HepG2 (cell line): Measurements from ENCODE around the gene AQP11. TPM values are rescaled to one million over a fixed set of nuclear protein-coding genes. Genes with fewer than 3 reads are reported as not detected.
A peak's percentile ranks its signal among the peaks of the same experiment; 100 is the strongest.

Source experiments
- ARNTL ChIP-seq: sonication (generic); formaldehyde crosslinking; IDR thresholded peaks from 2 replicates; pipeline ENCODE4 v1.4.0; 2020; ENCODE audit warnings: mild to moderate bottlenecking, missing genetic modification reagents
- CBX2 ChIP-seq, 2 experiments: fragments of 200-600 bp in 1 of 2; sonication (generic); formaldehyde crosslinking in 1 of 2; IDR thresholded peaks; 2 replicates each; pipeline versions ENCODE4 v1.7.0 to v1.8.1; 2018 to 2022; ENCODE audit warnings: low read depth in 2 of 2, low read length in 1 of 2, mild to moderate bottlenecking in 1 of 2, missing genetic modification reagents in 1 of 2
- E2F1 ChIP-seq: sonication (generic); formaldehyde crosslinking; IDR thresholded peaks from 2 replicates; pipeline ENCODE4 v1.5.0; 2020; ENCODE audit warnings: missing genetic modification reagents
- EP300 ChIP-seq, 3 experiments: sonication (generic) in 1 of 3; formaldehyde crosslinking in 1 of 3; IDR thresholded peaks; 2 replicates each; pipeline versions ENCODE4 v1.5.1 to v1.6.1; 2011 to 2020; ENCODE audit warnings: low read depth in 2 of 3, low read length in 2 of 3, borderline replicate concordance in 1 of 3, improper control_type of control experiment in 1 of 3, mild to moderate bottlenecking in 1 of 3, missing genetic modification reagents in 1 of 3, moderate library complexity in 1 of 3
- GPBP1L1 ChIP-seq: sonication (generic); formaldehyde crosslinking; IDR thresholded peaks from 2 replicates; pipeline ENCODE4 v1.5.0; 2020; ENCODE audit warnings: mild to moderate bottlenecking, missing genetic modification reagents
- GTF2F1 ChIP-seq: fragments of 150-350 bp; IDR thresholded peaks from 2 replicates; pipeline ENCODE4 v1.6.1; 2014; ENCODE audit warnings: low read length
- HDAC6 ChIP-seq: fragments of 200-600 bp; sonication (generic); IDR thresholded peaks from 2 replicates; pipeline ENCODE4 v1.7.0; 2017; ENCODE audit warnings: mild to moderate bottlenecking, antibody characterized with exemption, low read length, low read depth
- JDP2 ChIP-seq: sonication (generic); formaldehyde crosslinking; IDR thresholded peaks from 2 replicates; pipeline ENCODE4 v1.8.1; 2022; ENCODE audit warnings: missing genetic modification reagents, borderline replicate concordance
- MED8 ChIP-seq: sonication (generic); formaldehyde crosslinking; IDR thresholded peaks from 2 replicates; pipeline ENCODE4 v1.8.1; 2023; ENCODE audit warnings: mild to moderate bottlenecking, missing genetic modification reagents; ENCODE audit not compliant: insufficient replicate concordance
- NFATC3 ChIP-seq: sonication (generic); formaldehyde crosslinking; IDR thresholded peaks from 2 replicates; pipeline ENCODE4 v1.5.1; 2020; ENCODE audit warnings: mild to moderate bottlenecking, missing genetic modification reagents
- NFYC ChIP-seq: IDR thresholded peaks from 2 replicates; pipeline ENCODE4 v1.6.1; 2016; ENCODE audit warnings: missing genetic modification reagents, missing compliant biosample characterization
- PHF20 ChIP-seq: sonication (generic); formaldehyde crosslinking; IDR thresholded peaks from 2 replicates; pipeline ENCODE4 v1.5.0; 2020; ENCODE audit warnings: mild to moderate bottlenecking, missing genetic modification reagents
- SALL2 ChIP-seq: sonication (generic); formaldehyde crosslinking; IDR thresholded peaks from 2 replicates; pipeline ENCODE4 v1.8.1; 2023; ENCODE audit warnings: mild to moderate bottlenecking, missing genetic modification reagents, inconsistent platforms
- SRF ChIP-seq: IDR thresholded peaks from 2 replicates; pipeline ENCODE4 v1.6.1; 2011; ENCODE audit warnings: mild to moderate bottlenecking, low read depth, low read length, moderate library complexity
- ZNF10 ChIP-seq: sonication (generic); formaldehyde crosslinking; IDR thresholded peaks from 2 replicates; pipeline ENCODE4 v1.4.0; 2020; ENCODE audit warnings: mild to moderate bottlenecking, low read depth, missing genetic modification reagents, borderline replicate concordance
- ZNF282 ChIP-seq: fragments of 450-650 bp; IDR thresholded peaks from 2 replicates; pipeline ENCODE4 v1.6.1; 2018; ENCODE audit not compliant: partially characterized antibody
- ZNF326 ChIP-seq: sonication (generic); formaldehyde crosslinking; IDR thresholded peaks from 2 replicates; pipeline ENCODE4 v1.4.0; 2020; ENCODE audit warnings: missing genetic modification reagents, borderline replicate concordance
- ZNF431 ChIP-seq: sonication (generic); formaldehyde crosslinking; IDR thresholded peaks from 2 replicates; pipeline ENCODE4 v1.9.0; 2022; ENCODE audit warnings: missing genetic modification reagents, low read depth, mild to moderate bottlenecking, borderline replicate concordance
- ZNF564 ChIP-seq: sonication (generic); formaldehyde crosslinking; IDR thresholded peaks from 2 replicates; pipeline ENCODE4 v1.8.1; 2023; ENCODE audit warnings: mild to moderate bottlenecking, missing genetic modification reagents
- ZXDC ChIP-seq: sonication (generic); formaldehyde crosslinking; IDR thresholded peaks from 2 replicates; pipeline ENCODE4 v1.5.0; 2020; ENCODE audit warnings: mild to moderate bottlenecking, missing genetic modification reagents
- polyA plus RNA-seq, 8 experiments: library from polyadenylated mRNA; depleted of rRNA in 3 of 8; stranded (reverse) in 7 of 8; unstranded in 1 of 8; fragments of >200 nt; fragmentation: Illumina TruSeq in 4 of 8; extraction: Trizol in 4 of 8; gene quantifications; 2 replicates each; pipeline versions ENCODE4 v1.2.1 to v1.2.3, GENCODE V29; 2011 to 2016; ENCODE audit warnings: low read depth in 4 of 8, missing spikeins in 1 of 8, mixed read lengths in 1 of 8; ENCODE audit not compliant: insufficient read depth in 1 of 8
- total RNA-seq, 5 experiments: library from RNA; depleted of rRNA; stranded (reverse); fragments of >200 nt; fragmentation: Illumina TruSeq; extraction: Trizol; gene quantifications; 2 replicates each; pipeline ENCODE4 v1.2.3, GENCODE V29; 2016; ENCODE audit warnings: low read depth in 1 of 5
- TF ChIP-seq, protein P1 (sequence below): IDR thresholded peaks from 2 replicates; pipeline ENCODE4 v1.6.1; 2016; ENCODE audit warnings: mild to moderate bottlenecking
- TF ChIP-seq, protein P2 (sequence below): IDR thresholded peaks from 2 replicates; pipeline ENCODE4 v1.6.1; 2016; ENCODE audit warnings: mild to moderate bottlenecking, missing biosample characterization, missing genetic modification reagents

AQP11 gene
- total and polyA plus RNA-seq, 2 of the 13 experiments (the other 11 are each of a cell fraction or from before 2014, with no cell fraction given), result 10.4 to 15.3 TPM

GRCh38 chr11:77589521-77590193, at the start of gene AQP11 (continued):
- TF ChIP-seq MED8 (CRISPR knock-in tag) (peak; percentile 77), JDP2 (CRISPR knock-in tag) (no peak; the same call in 1 of the 2 replicates), GTF2F1 (no peak), ZNF431 (CRISPR knock-in tag) (0 out of 2 replicates have a peak, but pooled peaks have one; percentile 33), ZNF564 (CRISPR knock-in tag) (no peak), ZNF10 (no peak; the same call in 1 of the 2 replicates), NFATC3 (peak; percentile 92), E2F1 (CRISPR knock-in tag) (no peak), ZXDC (CRISPR knock-in tag) (peak; percentile 87), PHF20 (CRISPR knock-in tag) (peak; percentile 58), ZNF326 (CRISPR knock-in tag) (no peak), NFYC (no peak), SRF (no peak), GPBP1L1 (CRISPR knock-in tag) (no peak), SALL2 (CRISPR knock-in tag) (no peak), EP300 (IDR thresholded peaks at IDR 0.05; ENCODE audit: low read depth in 2 of 2, low read length in 2 of 2) (peak in 1 of 2 experiments; percentile 65; a peak in 1 of 4 replicates), EP300 (CRISPR knock-in tag; IDR thresholded peaks at IDR 0.05; ENCODE audit: borderline replicate concordance) (no peak; the same call in 1 of the 2 replicates), HDAC6 (no peak), CBX2 (IDR thresholded peaks at IDR 0.05; ENCODE audit: low read depth, low read length) (no peak), CBX2 (CRISPR knock-in tag; IDR thresholded peaks at IDR 0.05; ENCODE audit: low read depth) (no peak), ARNTL (peak; percentile 51; the same call in 1 of the 2 replicates), ZNF282 (no peak)
- TF ChIP-seq, protein P1, sequence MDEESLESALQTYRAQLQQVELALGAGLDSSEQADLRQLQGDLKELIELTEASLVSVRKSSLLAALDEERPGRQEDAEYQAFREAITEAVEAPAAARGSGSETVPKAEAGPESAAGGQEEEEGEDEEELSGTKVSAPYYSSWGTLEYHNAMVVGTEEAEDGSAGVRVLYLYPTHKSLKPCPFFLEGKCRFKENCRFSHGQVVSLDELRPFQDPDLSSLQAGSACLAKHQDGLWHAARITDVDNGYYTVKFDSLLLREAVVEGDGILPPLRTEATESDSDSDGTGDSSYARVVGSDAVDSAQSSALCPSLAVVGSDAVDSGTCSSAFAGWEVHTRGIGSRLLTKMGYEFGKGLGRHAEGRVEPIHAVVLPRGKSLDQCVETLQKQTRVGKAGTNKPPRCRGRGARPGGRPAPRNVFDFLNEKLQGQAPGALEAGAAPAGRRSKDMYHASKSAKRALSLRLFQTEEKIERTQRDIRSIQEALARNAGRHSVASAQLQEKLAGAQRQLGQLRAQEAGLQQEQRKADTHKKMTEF (CRISPR knock-in tag), result peak; percentile 89; the same call in 1 of the 2 replicates
- TF ChIP-seq, protein P2, sequence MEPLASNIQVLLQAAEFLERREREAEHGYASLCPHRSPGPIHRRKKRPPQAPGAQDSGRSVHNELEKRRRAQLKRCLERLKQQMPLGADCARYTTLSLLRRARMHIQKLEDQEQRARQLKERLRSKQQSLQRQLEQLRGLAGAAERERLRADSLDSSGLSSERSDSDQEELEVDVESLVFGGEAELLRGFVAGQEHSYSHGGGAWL (CRISPR knock-in tag), result peak; percentile 45
